Neural progenitor cell (in vitro differentiated cells): Measurements from ENCODE around the gene ZNF816.

Source experiments
- CTCF ChIP-seq: fragments of 200-600 bp; sonication (generic); IDR thresholded peaks from 2 replicates; pipeline ENCODE4 v1.5.1; 2017; ENCODE audit warnings: antibody characterized with exemption, mild to moderate bottlenecking
- EZH2 ChIP-seq: fragments of 200-600 bp; sonication (generic); IDR thresholded peaks from 2 replicates; pipeline ENCODE4 v1.6.1; 2017; ENCODE audit warnings: antibody characterized with exemption, mild to moderate bottlenecking, moderate library complexity

- TF ChIP-seq CTCF: no peak
- TF ChIP-seq EZH2: no peak
These were observed 39.8 kb upstream of the ZNF816 start for GRCh38 chr19:53002479-53002878.
